ENCODE data around the gene BDKRB1.

Gene BDKRB1

DNA sequence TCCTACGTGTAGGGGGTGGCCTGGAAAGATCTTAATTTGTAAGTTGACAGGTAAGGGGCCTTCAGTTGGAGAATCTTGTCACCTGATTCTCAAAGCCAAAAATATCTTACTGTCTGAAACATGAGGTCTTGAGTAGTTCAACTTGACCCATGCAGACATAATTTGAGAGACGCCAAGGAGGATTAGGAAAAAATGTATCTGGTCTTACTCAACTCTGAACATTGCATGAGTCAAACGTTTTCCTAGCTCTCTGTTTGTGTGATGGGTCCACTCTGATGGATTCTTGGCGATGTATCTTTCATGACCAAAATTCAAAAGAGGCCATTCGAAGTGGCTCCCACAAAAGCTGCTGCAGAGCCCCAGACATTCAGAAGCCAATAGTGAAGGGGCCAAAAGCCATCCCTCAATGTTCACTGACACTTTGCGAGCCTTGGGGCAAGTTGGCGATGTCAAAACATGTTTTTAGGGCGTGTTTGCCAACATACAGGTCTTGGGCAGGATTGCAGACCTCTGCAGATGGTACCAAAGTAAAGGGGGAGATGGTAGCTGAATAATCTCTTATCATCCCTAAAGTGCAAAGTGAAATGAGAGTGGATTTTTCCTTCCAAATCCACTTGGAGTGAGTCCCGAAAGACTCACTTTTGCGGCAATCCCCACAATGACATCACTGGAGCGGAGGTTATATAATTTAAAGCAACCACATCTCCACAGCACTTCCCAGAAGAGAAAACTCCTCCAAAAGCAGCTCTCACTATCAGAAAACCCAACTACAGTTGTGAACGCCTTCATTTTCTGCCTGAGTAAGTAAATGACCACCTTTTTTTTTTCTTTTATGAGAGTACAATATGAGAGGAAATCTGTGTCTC, at the start of gene BDKRB1:
Gene BDKRB1 (plus strand): TSS at position 710 of the 866 bp plus-strand sequence. CDS start 7,473 bp downstream, outside the sequence.
- Mint-ChIP-seq H3K27me3 (peaks cover 43% of the 10 kb centered on the region), H3K36me3 (no peaks in the 10 kb centered on the region), H3K9me3 (no peaks in the 10 kb centered on the region), H3K4me1 (no peaks in the 10 kb centered on the region), H3K27ac (no peak within 1 kb of the TSS), H3K4me3 (no peak within 1 kb of the TSS)
- ATAC-seq: no peak

DNA sequence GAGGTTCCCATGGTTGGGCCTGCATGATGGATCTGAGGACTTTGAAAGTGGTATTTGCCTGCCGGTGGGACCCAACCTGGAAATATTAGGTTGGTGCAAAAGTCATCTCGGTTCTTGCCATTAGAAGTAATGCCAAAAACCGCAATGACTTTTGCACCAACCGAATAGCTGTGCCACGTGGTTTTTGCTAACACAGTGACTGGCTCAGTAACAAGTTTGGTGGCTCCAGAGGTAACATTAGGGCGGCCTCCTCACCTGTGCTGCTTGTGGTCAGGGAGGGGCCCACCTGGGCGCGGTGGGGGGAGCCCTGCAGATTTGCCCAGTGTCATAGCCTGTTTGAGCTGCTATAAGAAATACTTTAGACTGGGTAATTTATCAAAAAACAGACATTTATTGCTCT, 49.5 kb upstream of the BDKRB1 start:
- Mint-ChIP-seq H3K36me3 (no peaks in the 10 kb centered on the region), H3K9me3 (peaks cover 2% of the 10 kb centered on the region), H3K4me1 (no peaks in the 10 kb centered on the region), H3K27ac (no peak overlapping the region), H3K4me3 (no peak overlapping the region), H3K27me3 (peaks cover 66% of the 10 kb centered on the region)
- ATAC-seq: no peak

GRCh38 chr14:96207686-96208085, 48.3 kb upstream of the BDKRB1 start:
- ATAC-seq: no peak
- Mint-ChIP-seq H3K9me3 (peaks cover 6% of the 10 kb centered on the region), H3K36me3 (no peaks in the 10 kb centered on the region), H3K4me1 (no peaks in the 10 kb centered on the region), H3K27ac (no peak overlapping the region), H3K4me3 (no peak overlapping the region), H3K27me3 (peaks cover 54% of the 10 kb centered on the region)

GRCh38 chr14:96208739-96209138, 47.3 kb upstream of the BDKRB1 start:
- no peak overlapping the region for H3K4me3 Mint-ChIP-seq
- peaks cover 43% of the 10 kb centered on the region for H3K27me3 Mint-ChIP-seq
- H3K4me1 Mint-ChIP-seq: no peaks in the 10 kb centered on the region
- ATAC-seq: peak; percentile 18
- no peaks in the 10 kb centered on the region for H3K36me3 Mint-ChIP-seq
- peaks cover 6% of the 10 kb centered on the region for H3K9me3 Mint-ChIP-seq
- no peak overlapping the region for H3K27ac Mint-ChIP-seq

GRCh38 chr14:96212140-96212539, 43.9 kb upstream of the BDKRB1 start:
- no peak overlapping the region for H3K27ac Mint-ChIP-seq
- no peaks in the 10 kb centered on the region for H3K4me1 Mint-ChIP-seq
- H3K4me3 Mint-ChIP-seq: no peak overlapping the region
- ATAC-seq: no peak
- H3K36me3 Mint-ChIP-seq: no peaks in the 10 kb centered on the region
- peaks cover 30% of the 10 kb centered on the region for H3K27me3 Mint-ChIP-seq
- H3K9me3 Mint-ChIP-seq: peaks cover 6% of the 10 kb centered on the region

GRCh38 chr14:96212896-96213295, 43.1 kb upstream of the BDKRB1 start:
- no peak overlapping the region for H3K4me3 Mint-ChIP-seq
- no peak overlapping the region for H3K27ac Mint-ChIP-seq
- H3K4me1 Mint-ChIP-seq: no peaks in the 10 kb centered on the region
- peaks cover 6% of the 10 kb centered on the region for H3K9me3 Mint-ChIP-seq
- H3K27me3 Mint-ChIP-seq: peaks cover 24% of the 10 kb centered on the region
- no peak for ATAC-seq
- H3K36me3 Mint-ChIP-seq: no peaks in the 10 kb centered on the region

DNA sequence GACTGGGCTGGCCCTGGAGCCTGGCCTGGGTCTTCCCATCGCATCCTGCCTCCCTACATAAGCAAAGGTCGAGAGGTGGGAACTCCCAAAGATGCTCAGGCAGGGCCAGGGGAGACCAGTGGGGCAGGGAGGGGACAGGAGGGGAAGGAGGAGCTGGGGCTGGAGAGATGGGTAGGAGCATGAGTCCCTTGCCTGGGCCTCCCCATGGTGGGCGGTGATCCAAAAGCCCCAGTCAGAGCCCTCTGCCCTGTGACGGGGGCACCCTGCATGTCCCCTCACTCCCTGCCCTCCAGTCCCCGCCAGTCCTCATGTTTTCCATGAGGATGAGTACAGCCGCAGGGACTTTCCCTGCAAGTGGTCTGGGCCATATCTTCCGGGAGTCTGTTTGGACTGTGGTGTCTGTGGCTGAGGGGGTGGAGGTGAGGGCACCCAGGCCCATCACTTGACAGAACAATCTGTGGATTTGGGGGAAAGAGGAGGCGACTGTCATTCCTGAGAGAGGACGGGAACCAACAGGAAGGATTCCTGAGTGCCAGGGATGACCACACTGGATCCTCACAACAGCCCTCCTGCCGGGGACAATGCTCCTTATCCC, 42.0 kb upstream of the BDKRB1 start:
- no peak for ATAC-seq
- H3K36me3 Mint-ChIP-seq: no peaks in the 10 kb centered on the region
- H3K4me3 Mint-ChIP-seq: no peak overlapping the region
- H3K4me1 Mint-ChIP-seq: no peaks in the 10 kb centered on the region
- H3K27ac Mint-ChIP-seq: no peak overlapping the region
- peaks cover 16% of the 10 kb centered on the region for H3K27me3 Mint-ChIP-seq
- peaks cover 6% of the 10 kb centered on the region for H3K9me3 Mint-ChIP-seq

- Mint-ChIP-seq H3K36me3 (no peaks in the 10 kb centered on the region), H3K9me3 (peaks cover 6% of the 10 kb centered on the region), H3K4me1 (no peaks in the 10 kb centered on the region), H3K4me3 (no peak overlapping the region), H3K27me3 (peaks cover 11% of the 10 kb centered on the region), H3K27ac (no peak overlapping the region)
- ATAC-seq: no peak
Observed at GRCh38 chr14:96214793-96215192, 41.2 kb upstream of the BDKRB1 start.

GRCh38 chr14:96215452-96216244, 40.4 kb upstream of the BDKRB1 start:
- Mint-ChIP-seq H3K9me3 (peaks cover 6% of the 10 kb centered on the region), H3K27me3 (peaks cover 17% of the 10 kb centered on the region), H3K4me1 (no peaks in the 10 kb centered on the region), H3K27ac (no peak overlapping the region), H3K36me3 (no peaks in the 10 kb centered on the region), H3K4me3 (no peak overlapping the region)
- no peak for ATAC-seq

GRCh38 chr14:96216627-96217026, 39.4 kb upstream of the BDKRB1 start:
- peaks cover 26% of the 10 kb centered on the region for H3K27me3 Mint-ChIP-seq
- ATAC-seq: no peak
- no peaks in the 10 kb centered on the region for H3K4me1 Mint-ChIP-seq
- no peak overlapping the region for H3K27ac Mint-ChIP-seq
- no peaks in the 10 kb centered on the region for H3K36me3 Mint-ChIP-seq
- H3K4me3 Mint-ChIP-seq: no peak overlapping the region
- H3K9me3 Mint-ChIP-seq: peaks cover 4% of the 10 kb centered on the region

DNA sequence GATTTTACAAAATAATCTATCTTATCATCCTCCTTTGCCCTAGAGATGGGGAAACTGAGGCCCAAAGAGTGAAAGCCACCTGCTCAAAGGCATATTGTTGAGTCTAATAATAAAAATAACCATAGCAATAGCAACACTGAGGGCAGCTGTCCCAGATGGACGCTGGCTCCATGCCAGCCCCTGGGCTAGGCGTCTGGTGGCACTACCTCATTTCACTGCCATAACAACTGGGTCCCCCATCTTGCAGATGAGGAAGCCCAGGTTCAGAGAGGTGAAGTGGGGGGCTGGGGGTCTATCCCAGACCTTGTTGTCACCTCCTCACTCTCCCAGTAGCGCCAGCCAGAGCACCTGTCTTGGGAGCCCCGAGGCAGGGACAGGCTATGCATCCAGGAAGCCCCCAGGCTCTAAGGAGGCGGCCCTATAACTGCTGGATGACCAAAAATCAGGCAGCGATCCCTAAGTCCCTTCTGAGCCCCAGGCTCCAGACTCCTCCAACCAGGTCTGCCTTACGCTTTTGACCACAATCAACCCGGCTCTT, 38.6 kb upstream of the BDKRB1 start:
- H3K27me3 Mint-ChIP-seq: peaks cover 31% of the 10 kb centered on the region
- H3K4me3 Mint-ChIP-seq: no peak overlapping the region
- H3K9me3 Mint-ChIP-seq: peaks cover under 1% of the 10 kb centered on the region
- no peaks in the 10 kb centered on the region for H3K36me3 Mint-ChIP-seq
- ATAC-seq: no peak
- no peaks in the 10 kb centered on the region for H3K4me1 Mint-ChIP-seq
- H3K27ac Mint-ChIP-seq: no peak overlapping the region

DNA sequence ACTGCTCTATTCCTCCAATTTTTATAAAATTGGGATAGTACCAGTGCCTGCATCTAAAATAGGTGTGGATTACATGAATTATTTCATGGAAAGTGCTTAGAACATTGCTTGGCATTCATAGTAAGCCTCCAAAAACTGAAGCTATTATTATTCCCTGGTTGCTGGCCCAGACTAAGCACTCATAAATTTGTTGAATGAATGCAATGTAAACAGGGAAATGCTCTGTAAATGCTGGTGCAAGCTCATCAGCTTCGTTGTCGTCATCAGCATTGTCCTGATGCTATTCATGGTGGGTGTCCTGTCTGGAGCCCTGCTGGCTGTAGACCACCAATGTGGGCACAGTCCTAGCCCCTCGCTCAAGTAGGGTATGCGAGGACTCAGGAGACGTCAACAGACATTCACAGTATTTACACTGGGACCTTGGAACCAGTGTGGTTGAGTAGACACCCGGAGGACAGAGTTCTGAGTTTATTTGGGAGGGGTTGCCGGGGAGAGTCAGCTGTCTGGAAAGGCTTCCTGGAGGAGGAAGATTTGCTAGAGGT, 34.8 kb upstream of the BDKRB1 start:
- Mint-ChIP-seq H3K4me3 (no peak overlapping the region), H3K27ac (no peak overlapping the region), H3K9me3 (no peaks in the 10 kb centered on the region), H3K36me3 (no peaks in the 10 kb centered on the region), H3K27me3 (peaks cover 35% of the 10 kb centered on the region), H3K4me1 (no peaks in the 10 kb centered on the region)
- no peak for ATAC-seq

DNA sequence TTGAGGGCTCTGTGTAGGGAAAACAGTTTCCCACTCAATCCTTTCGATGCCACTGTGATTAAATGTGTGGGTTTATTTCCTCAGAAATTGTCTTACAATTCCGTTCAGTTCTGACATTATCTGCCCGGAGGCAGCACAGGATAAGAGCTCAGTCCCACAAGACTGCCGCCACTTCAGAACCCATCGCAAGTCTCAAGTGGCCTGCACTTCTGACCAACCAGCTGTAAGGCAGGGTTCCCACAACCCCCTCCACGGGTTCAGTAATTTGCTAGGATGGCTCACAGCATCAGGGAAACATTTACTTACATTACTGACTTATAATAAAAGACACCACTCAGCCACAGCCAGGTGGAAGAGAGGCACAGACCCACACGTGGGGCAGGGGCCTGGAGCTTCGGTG, 34.2 kb upstream of the BDKRB1 start:
- Mint-ChIP-seq H3K27me3 (peaks cover 35% of the 10 kb centered on the region), H3K4me1 (no peaks in the 10 kb centered on the region), H3K4me3 (no peak overlapping the region), H3K9me3 (no peaks in the 10 kb centered on the region), H3K36me3 (no peaks in the 10 kb centered on the region), H3K27ac (no peak overlapping the region)
- no peak for ATAC-seq

DNA sequence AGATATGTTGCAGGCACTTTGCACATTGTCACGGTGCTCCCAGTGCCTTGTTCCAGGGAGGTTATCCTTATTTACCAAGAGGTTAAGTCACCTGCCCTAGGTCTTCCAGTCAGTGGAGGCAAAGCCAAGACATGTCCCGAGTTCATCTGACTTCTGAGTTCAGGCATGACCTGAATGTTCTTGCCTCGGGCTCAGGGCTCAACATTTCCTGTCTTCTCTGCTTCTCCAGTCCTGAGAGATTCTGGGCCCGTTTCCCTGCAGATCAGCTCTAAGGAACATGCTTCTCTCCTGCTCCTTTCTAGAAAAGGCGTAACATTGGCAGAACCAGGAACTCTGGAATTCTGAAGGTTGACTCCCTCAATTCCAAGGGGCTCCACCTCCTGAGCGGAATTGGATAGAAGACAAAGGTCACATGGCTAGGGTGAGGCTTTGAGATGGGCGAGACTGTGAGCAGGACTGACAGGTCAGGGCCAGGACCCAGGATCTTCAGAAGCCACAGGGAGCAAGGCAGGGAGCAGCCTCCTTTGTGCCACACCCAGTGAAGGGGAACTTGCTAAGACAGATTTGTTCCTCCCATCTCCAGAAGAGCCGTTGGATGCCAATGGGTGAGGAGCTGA, 31.4 kb upstream of the BDKRB1 start:
- Mint-ChIP-seq H3K4me1 (no peaks in the 10 kb centered on the region), H3K27me3 (peaks cover 35% of the 10 kb centered on the region), H3K36me3 (no peaks in the 10 kb centered on the region), H3K4me3 (no peak overlapping the region), H3K9me3 (peaks cover 8% of the 10 kb centered on the region), H3K27ac (no peak overlapping the region)
- ATAC-seq: no peak

- no peaks in the 10 kb centered on the region for H3K4me1 Mint-ChIP-seq
- peaks cover 34% of the 10 kb centered on the region for H3K27me3 Mint-ChIP-seq
- H3K27ac Mint-ChIP-seq: no peak overlapping the region
- no peak for ATAC-seq
- no peaks in the 10 kb centered on the region for H3K36me3 Mint-ChIP-seq
- H3K9me3 Mint-ChIP-seq: peaks cover 8% of the 10 kb centered on the region
- no peak overlapping the region for H3K4me3 Mint-ChIP-seq
Observed at GRCh38 chr14:96225213-96225612, 30.8 kb upstream of the BDKRB1 start.
